Mesodermal cell (in vitro differentiated cells): ENCODE results near the gene SDK1.

Experiments
- H3K27ac ChIP-seq: 2 replicates; pipeline ENCODE4 v1.7.0; 2013; ENCODE audit warnings: mild to moderate bottlenecking, low read depth, low read length, moderate library complexity; ENCODE audit not compliant: severe bottlenecking
- H3K36me3 ChIP-seq: 2 replicates; pipeline ENCODE4 v1.7.1; 2013; ENCODE audit warnings: mild to moderate bottlenecking, low read length, moderate library complexity; ENCODE audit not compliant: control insufficient read depth, insufficient read depth
- H3K4me1 ChIP-seq: one replicate; pipeline ENCODE4 v1.7.1; 2013; ENCODE audit warnings: mild to moderate bottlenecking, low read length; ENCODE audit not compliant: insufficient read depth, control insufficient read depth, poor library complexity, severe bottlenecking
- H3K4me3 ChIP-seq: 2 replicates; pipeline ENCODE4 v1.7.0; 2013; ENCODE audit warnings: low read length, control low read depth, mild to moderate bottlenecking; ENCODE audit not compliant: insufficient read depth, poor library complexity, severe bottlenecking; ENCODE audit errors: extremely low read depth
- H3K9me3 ChIP-seq: 2 replicates; pipeline ENCODE4 v1.7.1; 2013; ENCODE audit warnings: mild to moderate bottlenecking, low read length, moderate library complexity; ENCODE audit not compliant: control insufficient read depth
- WGBS, 2 experiments: methylation state at CpG; one replicate each; pipeline ENCODE4 v1.1.5; 2013; ENCODE audit warnings: missing lambda C conversion rate in 2 of 2; ENCODE audit not compliant: insufficient coverage in 2 of 2; 5-methylcytosine and 5-hydroxymethylcytosine counted together

Gene SDK1

GRCh38 chr7:3991731-3992231 is 690.7 kb downstream of the SDK1 start:
- no peak overlapping the region for H3K4me3 ChIP-seq
- 93 to 94% methylated on average over 9 of the region's 9 CpGs for WGBS, 2 experiments
- H3K36me3 ChIP-seq, result no peaks in the 10 kb centered on the region
- H3K9me3 ChIP-seq, result no peaks in the 10 kb centered on the region
- no peak overlapping the region for H3K27ac ChIP-seq
- no peaks in the 10 kb centered on the region for H3K4me1 ChIP-seq

GRCh38 chr7:3992841-3993240 is 691.8 kb downstream of the SDK1 start:
- WGBS, 2 experiments, result 73 to 86% methylated on average over 3 to 4 of the region's 7 CpGs
- Histone ChIP-seq H3K4me1 (no peaks in the 10 kb centered on the region), H3K27ac (no peak overlapping the region), H3K36me3 (no peaks in the 10 kb centered on the region), H3K4me3 (no peak overlapping the region), H3K9me3 (no peaks in the 10 kb centered on the region)

GRCh38 chr7:3994764-3995163 is 693.7 kb downstream of the SDK1 start:
- Histone ChIP-seq H3K9me3 (no peaks in the 10 kb centered on the region), H3K27ac (no peak overlapping the region), H3K4me3 (no peak overlapping the region), H3K4me1 (no peaks in the 10 kb centered on the region), H3K36me3 (no peaks in the 10 kb centered on the region)
- WGBS, 2 experiments, result 87 to 90% methylated on average over 3 to 4 of the region's 5 CpGs

- WGBS, 2 experiments, result 74 to 85% methylated on average over 5 to 7 of the region's 7 CpGs
- no peaks in the 10 kb centered on the region for H3K36me3 ChIP-seq
- H3K27ac ChIP-seq, result no peak overlapping the region
- no peaks in the 10 kb centered on the region for H3K4me1 ChIP-seq
- no peaks in the 10 kb centered on the region for H3K9me3 ChIP-seq
- H3K4me3 ChIP-seq, result no peak overlapping the region
Observed at GRCh38 chr7:3995187-3995586, 694.1 kb downstream of the SDK1 start.

- H3K4me3 ChIP-seq, result no peak overlapping the region
- no peaks in the 10 kb centered on the region for H3K4me1 ChIP-seq
- H3K27ac ChIP-seq, result no peak overlapping the region
- no peaks in the 10 kb centered on the region for H3K36me3 ChIP-seq
- H3K9me3 ChIP-seq, result no peaks in the 10 kb centered on the region
- 91 to 93% methylated on average over 6 to 9 of the region's 11 CpGs for WGBS, 2 experiments
Observed at GRCh38 chr7:3998060-3998459, 697.0 kb downstream of the SDK1 start.

- Histone ChIP-seq H3K27ac (no peak overlapping the region), H3K4me3 (no peak overlapping the region), H3K9me3 (no peaks in the 10 kb centered on the region), H3K36me3 (no peaks in the 10 kb centered on the region), H3K4me1 (no peaks in the 10 kb centered on the region)
- WGBS, 2 experiments, result 73 to 85% methylated on average over 7 to 8 of the region's 8 CpGs
Observed at GRCh38 chr7:4000139-4000538, 699.1 kb downstream of the SDK1 start.

- H3K4me3 ChIP-seq, result no peak overlapping the region
- no peaks in the 10 kb centered on the region for H3K4me1 ChIP-seq
- H3K9me3 ChIP-seq, result no peaks in the 10 kb centered on the region
- 95 to 97% methylated on average over 6 of the region's 8 CpGs for WGBS, 2 experiments
- no peaks in the 10 kb centered on the region for H3K36me3 ChIP-seq
- no peak overlapping the region for H3K27ac ChIP-seq
Observed at GRCh38 chr7:4000934-4001333, 699.9 kb downstream of the SDK1 start.

- Histone ChIP-seq H3K27ac (no peak overlapping the region), H3K9me3 (no peaks in the 10 kb centered on the region), H3K4me1 (no peaks in the 10 kb centered on the region), H3K4me3 (no peak overlapping the region), H3K36me3 (no peaks in the 10 kb centered on the region)
- 80 to 90% methylated on average over 3 to 4 of the region's 4 CpGs for WGBS, 2 experiments
Observed at GRCh38 chr7:4001742-4002141, 700.7 kb downstream of the SDK1 start.

GRCh38 chr7:4003503-4003902 is 702.5 kb downstream of the SDK1 start:
- WGBS, 2 experiments, result 93 to 100% methylated on average over 4 to 5 of the region's 9 CpGs
- Histone ChIP-seq H3K9me3 (no peaks in the 10 kb centered on the region), H3K4me1 (no peaks in the 10 kb centered on the region), H3K36me3 (no peaks in the 10 kb centered on the region), H3K4me3 (no peak overlapping the region), H3K27ac (no peak overlapping the region)

GRCh38 chr7:4006687-4007086 is 705.6 kb downstream of the SDK1 start:
- no peaks in the 10 kb centered on the region for H3K4me1 ChIP-seq
- H3K36me3 ChIP-seq, result no peaks in the 10 kb centered on the region
- H3K9me3 ChIP-seq, result no peaks in the 10 kb centered on the region
- peak overlapping the region; percentile 16 for H3K27ac ChIP-seq
- no peak overlapping the region for H3K4me3 ChIP-seq
- 84 to 90% methylated on average over 11 of the region's 11 CpGs for WGBS, 2 experiments

GRCh38 chr7:4009211-4010060 is 708.4 kb downstream of the SDK1 start:
- H3K27ac ChIP-seq, result no peak overlapping the region

More at GRCh38 chr7:4009211-4010060, 708.4 kb downstream of the SDK1 start:
- 84 to 89% methylated on average over 10 to 15 of the region's 16 CpGs for WGBS, 2 experiments
- Histone ChIP-seq H3K9me3 (no peaks in the 10 kb centered on the region), H3K36me3 (no peaks in the 10 kb centered on the region), H3K4me3 (no peak overlapping the region), H3K4me1 (no peaks in the 10 kb centered on the region)
